Germinal center (tissue), 1 donor: ENCODE measurements around the gene NCOA1.
"Not testable (repeated sequence)": the region's sequence is repeated elsewhere in the genome, so short reads cannot be mapped to it uniquely, and the experiment has no call there.

ENCODE experiments used
- DNase-seq: peaks from one replicate; pipeline ENCODE4 v3.0.0; 2012; ENCODE audit warnings: mixed read lengths, low spot score

Gene NCOA1

DNA sequence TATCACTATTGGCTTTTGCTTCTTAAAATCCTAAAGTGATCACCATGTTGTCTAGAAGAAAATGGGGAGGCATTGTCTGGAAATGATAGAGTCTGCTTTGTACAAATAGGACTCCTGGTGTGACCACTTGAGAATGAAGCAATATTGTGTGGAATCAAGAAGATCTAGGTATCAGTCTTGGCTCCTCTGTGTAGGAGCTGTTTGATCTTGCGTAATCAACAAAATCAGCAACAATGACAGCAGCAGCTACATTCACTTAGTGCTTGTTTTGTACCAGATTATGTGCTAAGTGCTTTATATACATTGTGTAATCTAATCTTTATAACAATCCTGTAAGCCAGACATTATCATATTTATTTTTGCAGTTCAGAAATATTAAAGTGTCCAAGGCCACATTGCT lies 17.8 kb downstream of the NCOA1 start:
- no peak for DNase-seq

- peak; percentile 29 for DNase-seq
These were observed 18.4 kb downstream of the NCOA1 start for GRCh38 chr2:24509425-24509824.

DNA sequence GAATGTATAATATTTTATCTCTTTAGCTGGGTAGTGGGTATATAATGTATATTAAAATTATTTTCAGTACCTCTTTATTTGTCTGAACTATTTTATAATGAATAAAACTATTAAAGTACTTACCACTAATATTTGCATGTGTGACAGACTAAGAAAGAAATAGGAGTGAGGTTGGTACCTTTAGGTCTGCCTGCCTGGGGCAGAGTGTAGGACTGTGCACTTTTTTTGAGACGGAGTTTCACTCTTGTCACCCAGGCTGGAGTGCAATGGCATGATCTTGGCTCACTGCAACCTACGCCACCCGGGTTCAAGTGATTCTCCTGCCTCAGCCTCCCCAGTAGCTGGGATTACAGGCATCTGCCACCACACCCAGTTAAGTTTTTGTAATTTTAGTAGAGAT lies 18.8 kb downstream of the NCOA1 start:
- DNase-seq, result peak; percentile 9

- DNase-seq, result no peak
These were observed 19.7 kb downstream of the NCOA1 start for GRCh38 chr2:24510771-24511170.

GRCh38 chr2:24511198-24511597 lies 20.1 kb downstream of the NCOA1 start:
- DNase-seq, result no peak

- DNase-seq, result no peak
These were observed 20.8 kb downstream of the NCOA1 start for GRCh38 chr2:24511894-24512293.

GRCh38 chr2:24512404-24512803 lies 21.4 kb downstream of the NCOA1 start:
- no peak for DNase-seq

- no peak for DNase-seq
These were observed 21.8 kb downstream of the NCOA1 start for GRCh38 chr2:24512831-24513230.

DNA sequence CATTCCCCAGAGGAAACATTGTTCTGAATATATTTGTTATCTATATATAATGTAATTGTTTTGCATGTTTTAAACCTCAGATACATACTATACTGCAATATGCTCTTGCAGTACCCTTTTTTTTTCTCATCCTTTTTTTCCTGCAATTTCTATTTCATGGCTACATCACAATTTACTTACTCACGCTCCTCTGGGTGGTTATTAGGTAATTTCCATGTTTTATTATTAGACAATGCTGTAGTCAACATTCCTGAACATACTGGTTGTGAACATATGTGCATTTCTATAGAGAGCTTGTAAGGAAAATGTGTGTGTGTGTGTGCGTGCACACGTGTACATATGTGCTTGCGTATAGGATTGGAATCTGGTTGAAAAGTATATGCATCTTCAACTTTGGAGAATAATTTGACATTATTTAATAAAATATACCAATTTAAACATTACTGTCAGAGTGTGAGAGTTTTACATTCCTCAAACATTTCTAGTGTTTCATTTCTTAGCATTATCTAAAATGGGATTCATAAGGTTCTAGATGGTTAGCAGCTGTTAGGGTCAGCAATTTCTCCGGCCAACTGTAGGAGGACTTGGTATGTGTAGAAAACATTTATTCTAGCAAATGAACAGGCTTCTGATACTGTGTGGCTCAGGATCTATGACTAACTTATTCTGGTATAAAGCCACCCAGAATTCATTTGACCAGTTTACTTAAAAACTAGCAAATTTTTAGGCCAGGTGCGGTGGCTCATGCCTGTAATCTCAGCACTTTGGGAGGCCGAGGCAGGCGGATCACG lies 22.4 kb downstream of the NCOA1 start:
- no peak for DNase-seq

DNA sequence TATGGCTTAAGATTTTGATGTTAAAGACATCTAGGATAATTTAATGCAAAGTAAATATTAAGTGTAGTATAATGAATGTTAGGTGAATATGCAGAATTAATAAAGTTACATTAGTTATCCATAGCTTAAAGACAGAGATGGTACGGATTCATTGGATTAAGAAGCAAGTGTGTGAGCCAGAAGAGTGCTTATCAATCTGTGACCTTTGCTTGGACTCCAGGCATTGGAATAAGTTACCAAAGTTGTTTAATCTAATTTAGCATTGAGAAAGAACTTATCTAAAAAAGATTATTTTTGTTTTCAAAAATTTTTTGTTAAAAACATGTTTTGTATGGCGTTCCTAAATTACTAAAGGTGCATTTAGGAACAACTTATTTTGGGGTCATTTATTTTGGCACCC lies 23.8 kb downstream of the NCOA1 start:
- DNase-seq, result no peak

GRCh38 chr2:24515335-24515734 lies 24.3 kb downstream of the NCOA1 start:
- no peak for DNase-seq

- no peak for DNase-seq
These were observed 24.8 kb downstream of the NCOA1 start for GRCh38 chr2:24515831-24516230.

- no peak for DNase-seq
These were observed 26.2 kb downstream of the NCOA1 start for GRCh38 chr2:24517247-24517646.

DNA sequence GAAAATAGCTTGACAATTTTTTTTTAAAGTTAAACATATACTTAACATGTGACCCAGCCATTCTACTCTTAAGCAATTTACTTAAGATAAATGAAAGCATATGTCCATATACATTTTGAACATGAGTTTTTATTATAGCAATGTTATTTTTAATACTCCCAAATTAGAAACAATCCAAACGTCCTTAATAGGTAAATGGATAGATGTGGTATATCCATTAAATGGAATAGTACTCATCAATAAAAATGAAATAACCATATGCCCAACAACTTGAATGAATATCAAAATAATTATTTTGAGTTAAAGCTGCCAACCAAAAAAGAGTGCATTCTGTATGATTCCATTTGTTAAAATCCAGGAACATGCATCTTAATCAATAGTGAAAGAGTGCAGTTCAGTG lies 29.1 kb downstream of the NCOA1 start:
- no peak for DNase-seq

DNA sequence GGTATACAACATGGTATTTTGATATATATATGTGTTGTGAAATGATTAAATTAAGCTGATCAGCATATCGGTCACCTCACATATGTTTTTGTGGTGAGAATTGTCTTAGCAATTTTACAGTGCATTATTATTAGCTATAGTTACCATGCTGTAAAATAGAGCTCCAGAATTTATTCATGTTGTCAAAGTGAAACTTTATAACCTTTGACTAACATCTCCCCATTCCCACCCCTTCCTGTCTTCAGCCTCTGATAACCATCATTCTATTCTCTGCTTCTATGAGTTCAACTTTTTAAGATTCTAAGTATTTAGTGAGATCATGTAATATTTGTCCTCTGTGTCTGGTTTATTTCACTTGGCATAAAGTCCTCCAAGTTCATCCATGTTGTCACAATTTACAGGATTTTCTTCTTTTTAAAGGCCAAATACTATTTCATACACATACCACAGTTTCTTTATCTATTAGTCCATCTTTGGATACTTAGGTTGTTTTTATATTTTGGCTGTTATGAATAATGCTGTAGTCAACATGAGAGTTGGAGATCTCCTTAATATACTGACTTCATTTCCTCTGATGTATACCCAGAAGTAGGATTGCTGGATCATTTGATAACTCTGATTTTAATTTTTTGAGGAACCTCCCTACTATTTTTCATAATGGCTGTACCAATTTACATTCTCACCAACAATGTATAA lies 30.3 kb downstream of the NCOA1 start:
- DNase-seq, result no peak

DNA sequence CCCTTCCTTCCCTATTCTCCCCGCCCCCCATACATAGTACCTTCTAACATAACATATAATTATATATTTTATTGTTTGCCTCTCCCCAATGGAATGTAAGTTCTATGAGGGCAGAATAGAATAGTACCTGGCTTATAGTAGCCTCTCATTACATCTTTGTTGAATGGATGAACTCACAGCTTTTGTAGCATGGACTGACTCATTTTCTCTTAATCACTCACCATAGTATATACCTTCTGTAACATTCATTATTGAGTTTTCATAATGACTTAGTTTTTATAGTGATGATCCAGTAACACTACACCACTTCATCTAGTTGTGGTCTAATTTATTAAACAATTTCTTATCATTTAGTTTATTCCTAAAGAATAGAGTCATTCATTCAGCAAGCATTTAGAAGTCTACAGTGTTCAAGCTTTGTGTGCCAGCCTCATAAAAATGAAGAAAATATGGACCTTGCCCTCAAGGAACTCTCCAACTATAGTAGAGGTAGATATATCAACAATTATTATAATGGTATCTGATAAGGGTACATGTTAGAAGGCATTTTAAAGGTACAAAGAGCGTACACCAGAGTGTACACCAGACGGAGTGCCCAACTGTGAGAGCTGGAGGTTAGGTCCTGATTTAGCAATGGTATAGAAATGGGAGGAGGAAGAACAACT lies 31.1 kb downstream of the NCOA1 start:
- DNase-seq, result no peak

DNA sequence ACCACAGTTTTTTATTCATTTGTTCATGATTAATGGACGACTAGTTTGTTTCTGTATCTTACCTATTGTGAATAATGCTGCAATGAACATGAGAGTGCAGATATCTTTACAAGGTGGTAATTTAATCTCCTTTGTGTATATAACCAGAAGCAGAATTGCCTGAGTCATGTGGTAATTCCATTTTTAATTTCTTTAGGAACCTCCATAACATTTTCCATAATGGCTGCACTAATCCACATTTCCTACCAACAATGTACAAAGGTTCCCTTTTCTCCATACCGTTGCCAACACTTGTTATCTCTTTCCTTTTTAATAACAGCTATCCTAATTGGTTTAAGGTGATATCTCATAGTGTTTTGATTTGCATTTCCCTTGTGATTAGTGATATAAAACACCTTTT lies 36.5 kb downstream of the NCOA1 start:
- no peak for DNase-seq

- DNase-seq, result no peak
These were observed 39.7 kb downstream of the NCOA1 start for GRCh38 chr2:24530796-24531195.

- DNase-seq, result not testable (repeated sequence)
These were observed 40.6 kb downstream of the NCOA1 start for GRCh38 chr2:24531610-24532009.

DNA sequence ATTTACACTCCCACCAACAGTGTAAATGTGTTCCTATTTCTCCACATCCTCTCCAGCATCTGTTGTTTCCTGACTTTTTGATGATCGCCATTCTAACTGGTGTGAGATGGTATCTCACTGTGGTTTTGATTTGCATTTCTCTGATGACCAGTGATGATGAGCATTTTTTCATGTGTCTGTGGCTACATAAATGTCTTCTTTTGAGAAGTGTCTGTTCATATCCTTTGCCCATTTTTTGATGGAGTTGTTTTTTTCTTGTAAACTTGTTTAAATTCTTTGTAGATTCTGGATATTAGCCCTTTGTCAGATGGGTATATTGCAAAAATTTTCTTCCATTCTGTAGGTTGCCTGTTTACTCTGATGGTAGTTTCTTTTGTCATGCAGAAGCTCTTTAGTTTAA lies 41.0 kb downstream of the NCOA1 start:
- not testable (repeated sequence) for DNase-seq

DNA sequence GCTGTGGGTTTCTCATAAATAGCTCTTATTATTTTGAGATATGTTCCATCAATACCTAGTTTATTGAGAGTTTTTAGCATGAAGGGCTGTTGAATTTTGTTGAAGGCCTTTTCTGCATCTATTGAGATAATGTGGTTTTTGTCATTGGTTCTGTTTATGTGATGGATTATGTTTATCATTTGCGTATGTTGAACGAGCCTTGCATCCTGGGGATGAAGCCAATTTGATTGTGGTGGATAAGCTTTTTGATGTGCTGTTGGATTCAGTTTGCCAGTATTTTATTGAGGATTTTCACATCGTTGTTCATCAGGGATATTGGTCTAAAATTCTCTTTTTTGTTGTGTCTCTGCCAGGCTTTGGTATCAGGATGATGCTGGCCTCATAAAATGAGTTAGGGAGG lies 42.5 kb downstream of the NCOA1 start:
- DNase-seq, result not testable (repeated sequence)

DNA sequence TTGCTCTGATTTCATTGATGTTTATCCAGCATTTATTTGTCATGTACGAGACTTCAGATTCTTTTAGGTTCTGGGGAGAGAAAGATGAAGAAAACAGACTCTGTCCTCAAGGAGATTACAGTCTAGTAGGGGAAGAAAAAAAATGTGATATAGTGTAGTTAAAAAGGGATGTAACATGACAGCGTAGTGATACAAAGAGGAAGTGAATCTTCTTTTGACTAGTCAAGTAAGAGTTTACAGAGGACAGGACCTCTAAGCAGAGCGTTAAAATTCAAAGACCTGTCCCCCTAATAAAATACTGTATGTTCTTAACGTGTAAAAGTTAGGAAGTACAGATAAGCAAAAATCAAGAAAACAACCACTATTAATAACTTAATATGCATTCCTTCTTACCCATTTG lies 47.7 kb downstream of the NCOA1 start:
- DNase-seq, result peak; percentile 53

- DNase-seq, result peak; percentile 4
These were observed 48.2 kb downstream of the NCOA1 start for GRCh38 chr2:24539258-24539657.
